Activated naive CD8-positive, alpha-beta T cell treated with anti-CD3 and anti-CD28 coated beads, Interleukin-2, amount 50 U/mL, for 16 hours (primary cell): Measurements from ENCODE around the gene NDST4.

Experiments
- DNase-seq: peaks from one replicate; pipeline ENCODE4 v3.0.0-alpha.2; 2020; ENCODE audit warnings: low read depth, low spot score

Gene NDST4

GRCh38 chr4:114907568-114907967 lies 205.9 kb downstream of the NDST4 start:
- no peak for DNase-seq

GRCh38 chr4:114905017-114905416 lies 208.4 kb downstream of the NDST4 start:
- DNase-seq = no peak

GRCh38 chr4:114900934-114901333 lies 212.5 kb downstream of the NDST4 start:
- DNase-seq = no peak

- no peak for DNase-seq
These were observed 222.6 kb downstream of the NDST4 start for GRCh38 chr4:114890773-114891172.

- DNase-seq = no peak
These were observed 226.7 kb downstream of the NDST4 start for GRCh38 chr4:114886761-114887160.

GRCh38 chr4:114883641-114884040 lies 229.8 kb downstream of the NDST4 start:
- no peak for DNase-seq

GRCh38 chr4:114879916-114880669 lies 233.3 kb downstream of the NDST4 start:
- no peak for DNase-seq

- no peak for DNase-seq
These were observed 237.8 kb downstream of the NDST4 start for GRCh38 chr4:114875630-114876029.

GRCh38 chr4:114874321-114874720 lies 239.1 kb downstream of the NDST4 start:
- DNase-seq = no peak

GRCh38 chr4:114870987-114871386 lies 242.4 kb downstream of the NDST4 start:
- no peak for DNase-seq

GRCh38 chr4:114866901-114867670 lies 246.3 kb downstream of the NDST4 start:
- no peak for DNase-seq

GRCh38 chr4:114864060-114864459 lies 249.4 kb downstream of the NDST4 start:
- DNase-seq = no peak

GRCh38 chr4:114860786-114861185 lies 252.6 kb downstream of the NDST4 start:
- no peak for DNase-seq

GRCh38 chr4:114857831-114858230 lies 255.6 kb downstream of the NDST4 start:
- no peak for DNase-seq

- no peak for DNase-seq
These were observed 273.4 kb downstream of the NDST4 start for GRCh38 chr4:114839986-114840385.

- no peak for DNase-seq
These were observed 282.8 kb downstream of the NDST4 start for GRCh38 chr4:114830628-114831027.

GRCh38 chr4:114827651-114828050 lies 285.8 kb downstream of the NDST4 start:
- no peak for DNase-seq

GRCh38 chr4:114815760-114816159 lies 297.7 kb downstream of the NDST4 start:
- no peak for DNase-seq

GRCh38 chr4:114813961-114814360 lies 299.5 kb downstream of the NDST4 start:
- DNase-seq = no peak

- no peak for DNase-seq
These were observed 301.7 kb downstream of the NDST4 start for GRCh38 chr4:114811564-114812301.

GRCh38 chr4:114807759-114808404 lies 305.5 kb downstream of the NDST4 start:
- DNase-seq = no peak

GRCh38 chr4:114807357-114807756 lies 306.1 kb downstream of the NDST4 start:
- no peak for DNase-seq
